Measurements from ENCODE around the gene PGLYRP4.

DNA sequence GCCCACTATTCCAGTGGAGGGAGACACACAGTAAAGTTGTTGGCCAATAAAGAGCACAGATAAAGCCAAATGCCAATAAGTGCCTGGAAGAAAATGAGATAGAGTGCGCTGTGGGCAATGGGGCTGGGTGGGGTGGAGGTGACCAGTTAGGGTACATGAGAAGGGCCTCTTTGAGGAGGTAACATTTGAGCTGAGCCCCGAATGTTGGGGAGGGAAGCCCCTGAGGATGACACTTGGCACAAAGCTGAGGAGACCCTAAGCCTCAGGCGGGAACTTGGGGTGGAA lies 10.0 kb upstream of the PGLYRP4 start:
- TF ChIP-seq, protein P1, sequence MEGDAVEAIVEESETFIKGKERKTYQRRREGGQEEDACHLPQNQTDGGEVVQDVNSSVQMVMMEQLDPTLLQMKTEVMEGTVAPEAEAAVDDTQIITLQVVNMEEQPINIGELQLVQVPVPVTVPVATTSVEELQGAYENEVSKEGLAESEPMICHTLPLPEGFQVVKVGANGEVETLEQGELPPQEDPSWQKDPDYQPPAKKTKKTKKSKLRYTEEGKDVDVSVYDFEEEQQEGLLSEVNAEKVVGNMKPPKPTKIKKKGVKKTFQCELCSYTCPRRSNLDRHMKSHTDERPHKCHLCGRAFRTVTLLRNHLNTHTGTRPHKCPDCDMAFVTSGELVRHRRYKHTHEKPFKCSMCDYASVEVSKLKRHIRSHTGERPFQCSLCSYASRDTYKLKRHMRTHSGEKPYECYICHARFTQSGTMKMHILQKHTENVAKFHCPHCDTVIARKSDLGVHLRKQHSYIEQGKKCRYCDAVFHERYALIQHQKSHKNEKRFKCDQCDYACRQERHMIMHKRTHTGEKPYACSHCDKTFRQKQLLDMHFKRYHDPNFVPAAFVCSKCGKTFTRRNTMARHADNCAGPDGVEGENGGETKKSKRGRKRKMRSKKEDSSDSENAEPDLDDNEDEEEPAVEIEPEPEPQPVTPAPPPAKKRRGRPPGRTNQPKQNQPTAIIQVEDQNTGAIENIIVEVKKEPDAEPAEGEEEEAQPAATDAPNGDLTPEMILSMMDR (IDR thresholded peaks at IDR 0.05): no peak
- no peak for TF ChIP-seq CBX8 (IDR thresholded peaks at IDR 0.05)
